SK-N-DZ (cell line): ENCODE measurements around the gene PIM1.
"Not testable (repeated sequence)": the region's sequence is repeated elsewhere in the genome, so short reads cannot be mapped to it uniquely, and the experiment has no call there.

Experiments
- DNase-seq: peaks from one replicate; pipeline ENCODE4 v3.0.0-alpha.2; 2015; ENCODE audit warnings: low spot score

The PIM1 gene

GRCh38 chr6:37171201-37171969, 1.4 kb downstream of the PIM1 start:
- peak; percentile 29 for DNase-seq

GRCh38 chr6:37171970-37172812, 2.2 kb downstream of the PIM1 start:
- DNase-seq: peak; percentile 82

- DNase-seq: no peak
Observed at GRCh38 chr6:37172912-37173492, 3.0 kb downstream of the PIM1 start.

GRCh38 chr6:37173493-37174195, 3.7 kb downstream of the PIM1 start:
- DNase-seq: no peak

- DNase-seq: no peak
Observed at GRCh38 chr6:37174196-37174514, 4.2 kb downstream of the PIM1 start.

- no peak for DNase-seq
Observed at GRCh38 chr6:37174515-37175331, 4.8 kb downstream of the PIM1 start.

GRCh38 chr6:37175332-37176267, 5.6 kb downstream of the PIM1 start:
- DNase-seq: no peak

GRCh38 chr6:37176268-37177076, 6.5 kb downstream of the PIM1 start:
- DNase-seq: no peak

- no peak for DNase-seq
Observed at GRCh38 chr6:37177077-37177934, 7.4 kb downstream of the PIM1 start.

GRCh38 chr6:37177935-37178517, 8.1 kb downstream of the PIM1 start:
- DNase-seq: no peak

GRCh38 chr6:37180075-37180474, 10.1 kb downstream of the PIM1 start:
- no peak for DNase-seq

- DNase-seq: not testable (repeated sequence)
Observed at GRCh38 chr6:37180610-37181009, 10.7 kb downstream of the PIM1 start.

- DNase-seq: no peak
Observed at GRCh38 chr6:37182736-37183590, 13.0 kb downstream of the PIM1 start.

GRCh38 chr6:37185949-37186720, 16.2 kb downstream of the PIM1 start:
- DNase-seq: not testable (repeated sequence)

- DNase-seq: no peak
Observed at GRCh38 chr6:37187321-37188022, 17.5 kb downstream of the PIM1 start.
